ENCODE data around the gene OR2AJ1.

DNA sequence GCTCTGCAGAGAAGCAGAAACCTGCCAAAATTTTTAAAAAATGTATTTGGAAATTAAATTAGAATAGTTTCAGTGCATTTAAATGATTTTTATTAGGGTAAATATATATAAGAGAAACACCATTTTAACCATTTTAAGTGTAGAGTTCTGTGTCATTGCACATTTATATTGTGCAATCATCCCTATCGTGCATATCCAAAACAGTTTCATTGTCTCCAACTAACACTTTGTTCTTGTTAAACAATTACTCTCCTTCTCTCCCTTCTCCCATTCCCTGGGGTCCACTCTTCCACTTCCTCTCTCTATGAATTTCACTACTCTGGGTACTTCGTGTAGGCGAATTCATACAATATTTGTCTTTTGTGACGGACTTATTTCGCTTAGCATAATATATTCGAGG lies 17.9 kb downstream of the OR2AJ1 start:
- TF ChIP-seq, protein P1, sequence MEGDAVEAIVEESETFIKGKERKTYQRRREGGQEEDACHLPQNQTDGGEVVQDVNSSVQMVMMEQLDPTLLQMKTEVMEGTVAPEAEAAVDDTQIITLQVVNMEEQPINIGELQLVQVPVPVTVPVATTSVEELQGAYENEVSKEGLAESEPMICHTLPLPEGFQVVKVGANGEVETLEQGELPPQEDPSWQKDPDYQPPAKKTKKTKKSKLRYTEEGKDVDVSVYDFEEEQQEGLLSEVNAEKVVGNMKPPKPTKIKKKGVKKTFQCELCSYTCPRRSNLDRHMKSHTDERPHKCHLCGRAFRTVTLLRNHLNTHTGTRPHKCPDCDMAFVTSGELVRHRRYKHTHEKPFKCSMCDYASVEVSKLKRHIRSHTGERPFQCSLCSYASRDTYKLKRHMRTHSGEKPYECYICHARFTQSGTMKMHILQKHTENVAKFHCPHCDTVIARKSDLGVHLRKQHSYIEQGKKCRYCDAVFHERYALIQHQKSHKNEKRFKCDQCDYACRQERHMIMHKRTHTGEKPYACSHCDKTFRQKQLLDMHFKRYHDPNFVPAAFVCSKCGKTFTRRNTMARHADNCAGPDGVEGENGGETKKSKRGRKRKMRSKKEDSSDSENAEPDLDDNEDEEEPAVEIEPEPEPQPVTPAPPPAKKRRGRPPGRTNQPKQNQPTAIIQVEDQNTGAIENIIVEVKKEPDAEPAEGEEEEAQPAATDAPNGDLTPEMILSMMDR (IDR thresholded peaks at IDR 0.05; ENCODE audit: poor library complexity), result no peak
- no peak for TF ChIP-seq EZH2phosphoT487 (IDR thresholded peaks at IDR 0.05; ENCODE audit: low read depth, severe bottlenecking, unreplicated experiment)
